GM19372 (cell line): ENCODE results near the gene TFCP2.

Experiments
- ATAC-seq: cut with Tn5 transposase; IDR thresholded peaks from one replicate; pipeline ENCODE4 v1.9.1; 2021; ENCODE audit warnings: mild to moderate bottlenecking, low read depth, moderate library complexity; ENCODE audit not compliant: unreplicated experiment

Gene TFCP2

GRCh38 chr12:51160814-51161459 is 12.0 kb downstream of the TFCP2 start:
- no peak for ATAC-seq

GRCh38 chr12:51156245-51156765 is 16.6 kb downstream of the TFCP2 start:
- ATAC-seq: no peak

- ATAC-seq: no peak
Measured at GRCh38 chr12:51152953-51153352, 20.0 kb downstream of the TFCP2 start.

GRCh38 chr12:51150777-51151176 is 22.2 kb downstream of the TFCP2 start:
- ATAC-seq: no peak

GRCh38 chr12:51147309-51147708 is 25.6 kb downstream of the TFCP2 start:
- no peak for ATAC-seq

GRCh38 chr12:51139292-51139844 is 33.6 kb downstream of the TFCP2 start:
- ATAC-seq: no peak

- ATAC-seq: no peak
Measured at GRCh38 chr12:51132693-51133092, 40.2 kb downstream of the TFCP2 start.

GRCh38 chr12:51131745-51132521 is 41.0 kb downstream of the TFCP2 start:
- no peak for ATAC-seq

GRCh38 chr12:51128919-51129318 is 44.0 kb downstream of the TFCP2 start:
- ATAC-seq: no peak

- ATAC-seq: no peak
Measured at GRCh38 chr12:51127050-51127729, 45.7 kb downstream of the TFCP2 start.

- ATAC-seq: no peak
Measured at GRCh38 chr12:51126297-51126696, 46.6 kb downstream of the TFCP2 start.

GRCh38 chr12:51124504-51124903 is 48.4 kb downstream of the TFCP2 start:
- no peak for ATAC-seq

- ATAC-seq: no peak
Measured at GRCh38 chr12:51122844-51123243, 50.1 kb downstream of the TFCP2 start.

GRCh38 chr12:51118706-51119105 is 54.2 kb downstream of the TFCP2 start:
- no peak for ATAC-seq

- no peak for ATAC-seq
Measured at GRCh38 chr12:51115533-51115932, 57.4 kb downstream of the TFCP2 start.

- ATAC-seq: no peak
Measured at GRCh38 chr12:51108136-51108535, 64.8 kb downstream of the TFCP2 start.

GRCh38 chr12:51103977-51104376 is 69.0 kb downstream of the TFCP2 start:
- no peak for ATAC-seq

- ATAC-seq: no peak
Measured at GRCh38 chr12:51098611-51099010, 74.3 kb downstream of the TFCP2 start.

- ATAC-seq: no peak
Measured at GRCh38 chr12:51090705-51091229, 82.2 kb downstream of the TFCP2 start.

GRCh38 chr12:51087818-51088217 is 85.1 kb downstream of the TFCP2 start:
- ATAC-seq: no peak

GRCh38 chr12:51086933-51087332 is 86.0 kb downstream of the TFCP2 start:
- no peak for ATAC-seq
